ENCODE data around the gene QKI. TPM values are rescaled to one million over a fixed set of nuclear protein-coding genes. Genes with fewer than 3 reads are reported as not detected.
A peak's percentile ranks its signal among the peaks of the same experiment; 100 is the strongest.

The QKI gene
- total RNA-seq, 1 donor from 2014 or later: 204 TPM

DNA sequence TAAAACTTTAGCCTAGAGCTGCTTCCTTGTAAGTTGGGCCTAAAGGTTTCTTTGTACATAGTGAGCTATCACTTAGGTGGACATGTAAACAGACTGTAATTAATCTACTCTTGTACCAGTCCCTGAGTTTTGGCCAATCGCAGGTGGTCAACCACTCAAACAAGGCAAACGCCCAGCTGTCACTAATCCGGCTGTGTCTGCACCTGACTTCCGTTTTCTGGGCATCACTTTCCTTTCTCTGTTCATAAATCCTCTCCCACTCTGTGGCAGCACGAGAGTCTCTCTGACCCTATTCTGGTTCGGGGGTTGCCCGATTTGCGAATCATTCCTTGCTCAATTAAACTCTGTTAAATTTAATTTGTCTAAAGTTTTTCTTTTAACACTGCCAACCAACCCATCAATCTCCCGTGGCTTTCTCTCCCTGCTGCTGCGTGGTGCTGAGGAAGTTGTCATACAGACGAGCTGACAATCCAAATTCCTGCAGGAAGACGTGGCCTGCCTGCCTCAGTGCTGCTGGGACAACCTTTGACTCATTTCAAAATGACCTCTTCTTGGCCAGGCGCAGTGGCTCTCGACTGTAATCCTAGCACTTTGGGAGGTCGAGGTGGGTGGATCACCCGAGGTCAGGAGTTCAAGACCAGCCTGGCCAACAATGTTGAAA is 206.3 kb downstream of the QKI start:
- H3K36me3 ChIP-seq (ENCODE audit: insufficient read depth, low read length): no peaks in the 10 kb centered on the region
- H3K4me1 Mint-ChIP-seq (ENCODE audit: low read depth, unreplicated experiment): peaks cover under 1% of the 10 kb centered on the region
- H2AFZ ChIP-seq (ENCODE audit: low read depth, low read length): no peak overlapping the region
- TF ChIP-seq EZH2 (IDR thresholded peaks at IDR 0.05; ENCODE audit: insufficient read depth, low read length): no peak
- TF ChIP-seq, protein P1, sequence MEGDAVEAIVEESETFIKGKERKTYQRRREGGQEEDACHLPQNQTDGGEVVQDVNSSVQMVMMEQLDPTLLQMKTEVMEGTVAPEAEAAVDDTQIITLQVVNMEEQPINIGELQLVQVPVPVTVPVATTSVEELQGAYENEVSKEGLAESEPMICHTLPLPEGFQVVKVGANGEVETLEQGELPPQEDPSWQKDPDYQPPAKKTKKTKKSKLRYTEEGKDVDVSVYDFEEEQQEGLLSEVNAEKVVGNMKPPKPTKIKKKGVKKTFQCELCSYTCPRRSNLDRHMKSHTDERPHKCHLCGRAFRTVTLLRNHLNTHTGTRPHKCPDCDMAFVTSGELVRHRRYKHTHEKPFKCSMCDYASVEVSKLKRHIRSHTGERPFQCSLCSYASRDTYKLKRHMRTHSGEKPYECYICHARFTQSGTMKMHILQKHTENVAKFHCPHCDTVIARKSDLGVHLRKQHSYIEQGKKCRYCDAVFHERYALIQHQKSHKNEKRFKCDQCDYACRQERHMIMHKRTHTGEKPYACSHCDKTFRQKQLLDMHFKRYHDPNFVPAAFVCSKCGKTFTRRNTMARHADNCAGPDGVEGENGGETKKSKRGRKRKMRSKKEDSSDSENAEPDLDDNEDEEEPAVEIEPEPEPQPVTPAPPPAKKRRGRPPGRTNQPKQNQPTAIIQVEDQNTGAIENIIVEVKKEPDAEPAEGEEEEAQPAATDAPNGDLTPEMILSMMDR (IDR thresholded peaks at IDR 0.05; ENCODE audit: insufficient read depth, low read depth, low read length): no peak
- H3K27me3 ChIP-seq (ENCODE audit: insufficient read depth, low read length): no peaks in the 10 kb centered on the region
- H3K9me3 ChIP-seq (ENCODE audit: insufficient read depth, low read depth, low read length): no peaks in the 10 kb centered on the region
- peaks cover 1% of the 10 kb centered on the region for H3K27me3 Mint-ChIP-seq (ENCODE audit: low read depth, unreplicated experiment)
- H3K4me1 ChIP-seq (ENCODE audit: insufficient read depth, low read length): no peaks in the 10 kb centered on the region
- H3K9ac ChIP-seq (ENCODE audit: low read length): no peak overlapping the region
- H4K20me1 ChIP-seq (ENCODE audit: insufficient read depth, low read length): no peaks in the 10 kb centered on the region
- H3K9me3 Mint-ChIP-seq (ENCODE audit: unreplicated experiment): peaks cover 14% of the 10 kb centered on the region
- H3K36me3 Mint-ChIP-seq (ENCODE audit: low read depth, unreplicated experiment): no peaks in the 10 kb centered on the region
- H3K4me2 ChIP-seq (ENCODE audit: low read length): no peak overlapping the region
- H3K27ac Mint-ChIP-seq (ENCODE audit: unreplicated experiment): no peak overlapping the region
- DNase-seq (ENCODE audit: low read depth) (peak; percentile 34), FAIRE-seq (no peak)
- H3K4me3 ChIP-seq (ENCODE audit: insufficient read depth, low read depth, low read length): no peak overlapping the region
- no peaks in the 10 kb centered on the region for H3K79me2 ChIP-seq (ENCODE audit: insufficient read depth, low read length)
- no peak overlapping the region for H3K4me3 Mint-ChIP-seq (ENCODE audit: unreplicated experiment)
- no peak overlapping the region for H3K27ac ChIP-seq (ENCODE audit: low read depth, low read length)

DNA sequence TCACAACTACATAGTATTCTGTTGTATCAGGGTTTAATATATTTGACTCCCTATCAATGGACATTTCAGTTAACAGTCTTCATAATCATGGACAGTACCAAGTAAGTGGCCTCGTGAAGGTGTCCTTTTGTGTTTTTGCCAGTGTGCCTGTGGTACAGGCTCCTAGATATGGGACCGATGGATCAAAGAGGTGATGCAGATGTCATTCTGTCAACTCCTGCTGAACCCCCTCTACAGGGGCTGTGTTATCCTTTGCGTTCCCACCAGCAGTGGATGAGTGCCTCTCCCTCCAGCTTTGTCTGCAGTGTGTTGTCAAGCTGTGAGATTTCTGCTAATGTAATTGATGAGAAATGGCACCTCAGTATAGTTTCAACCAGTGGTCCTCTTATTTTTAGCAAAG is 210.7 kb downstream of the QKI start:
- H3K4me1 Mint-ChIP-seq (ENCODE audit: low read depth, unreplicated experiment): peaks cover 17% of the 10 kb centered on the region
- no peak overlapping the region for H2AFZ ChIP-seq (ENCODE audit: low read depth, low read length)
- no peaks in the 10 kb centered on the region for H3K36me3 Mint-ChIP-seq (ENCODE audit: low read depth, unreplicated experiment)
- no peaks in the 10 kb centered on the region for H4K20me1 ChIP-seq (ENCODE audit: insufficient read depth, low read length)
- H3K9ac ChIP-seq (ENCODE audit: low read length): no peak overlapping the region
- H3K4me2 ChIP-seq (ENCODE audit: low read length): no peak overlapping the region
- H3K27ac Mint-ChIP-seq (ENCODE audit: unreplicated experiment): peak overlapping the region; percentile 16
- no peaks in the 10 kb centered on the region for H3K36me3 ChIP-seq (ENCODE audit: insufficient read depth, low read length)
- no peak overlapping the region for H3K27ac ChIP-seq (ENCODE audit: low read depth, low read length)
- no peak overlapping the region for H3K4me3 Mint-ChIP-seq (ENCODE audit: unreplicated experiment)
- TF ChIP-seq, protein P1 (IDR thresholded peaks at IDR 0.05; ENCODE audit: insufficient read depth, low read depth, low read length): no peak
- TF ChIP-seq EZH2 (IDR thresholded peaks at IDR 0.05; ENCODE audit: insufficient read depth, low read length): no peak
- no peak for FAIRE-seq
- H3K27me3 Mint-ChIP-seq (ENCODE audit: low read depth, unreplicated experiment): no peaks in the 10 kb centered on the region
- no peak for DNase-seq (ENCODE audit: low read depth)
- H3K4me3 ChIP-seq (ENCODE audit: insufficient read depth, low read depth, low read length): no peak overlapping the region
- H3K4me1 ChIP-seq (ENCODE audit: insufficient read depth, low read length): no peaks in the 10 kb centered on the region
- peaks cover 9% of the 10 kb centered on the region for H3K9me3 Mint-ChIP-seq (ENCODE audit: unreplicated experiment)
- H3K79me2 ChIP-seq (ENCODE audit: insufficient read depth, low read length): no peaks in the 10 kb centered on the region
- no peaks in the 10 kb centered on the region for H3K27me3 ChIP-seq (ENCODE audit: insufficient read depth, low read length)
- H3K9me3 ChIP-seq (ENCODE audit: insufficient read depth, low read depth, low read length): peaks cover 5% of the 10 kb centered on the region
